HepG2 (cell line): ENCODE results near the gene ALK. TPM values are rescaled to one million over a fixed set of nuclear protein-coding genes. Genes with fewer than 3 reads are reported as not detected.

Experiments used
- ATAC-seq: fragments of 200-7000 bp; cut with Tn5 transposase; 3 replicates; pipeline ENCODE4 v1.9.1; 2020; ENCODE audit warnings: mild to moderate bottlenecking, moderate library complexity
- BruUV-seq: library from RNA; stranded (reverse); fragments of 400-500 nt; replicated peaks from 2 replicates; lab custom pipeline; 2021; lab: Mats Ljungman, UMichigan
- CTCF ChIA-PET: fragments of 300-600 bp; formaldehyde crosslinking; extraction: SDS; loops from one replicate; lab custom pipeline; 2021; ENCODE audit warnings: low total read pairs, inconsistent platforms, low intra/inter-chr PET ratio; lab: Yijun Ruan, JAX
- POLR2A ChIA-PET: fragments of 350-600 bp; sonication (Branson Sonifier 250); formaldehyde crosslinking; loops from one replicate; lab custom pipeline; 2020; ENCODE audit warnings: antibody characterized with exemption, inconsistent platforms; lab: Yijun Ruan, JAX
- DNase-seq: peaks from one replicate; pipeline ENCODE4 v3.0.0-alpha.2; 2015; ENCODE audit warnings: low spot score
- FAIRE-seq: peaks from 3 replicates; lab custom pipeline; 2011; peaks lifted over from hg19 to GRCh38; lab: Jason Lieb, UNC
- H2AFZ ChIP-seq: one replicate; pipeline ENCODE4 v1.6.1; 2011; ENCODE audit warnings: low read length, inconsistent platforms
- H3K27ac ChIP-seq: fragments of 300-600 bp; 3 replicates; pipeline ENCODE4 v1.8.0; 2011; ENCODE audit warnings: mixed run types, mild to moderate bottlenecking, mixed read lengths, low read length, inconsistent platforms; ENCODE audit not compliant: insufficient read depth; ENCODE audit errors: extremely low read length
- H3K27me3 ChIP-seq, 2 experiments: fragments of 200-600 bp in 1 of 2; 2 replicates in 1 of 2; 3 replicates in 1 of 2; pipeline versions ENCODE4 v1.6.0 to v1.8.0; 2011; ENCODE audit warnings: low read length in 2 of 2, mild to moderate bottlenecking in 2 of 2, moderate library complexity in 2 of 2, inconsistent platforms in 1 of 2; ENCODE audit not compliant: insufficient read depth in 2 of 2, control insufficient read depth in 1 of 2
- H3K36me3 ChIP-seq, 2 experiments: fragments of 200-600 bp in 1 of 2; replicated peaks in 1 of 2; 2 replicates in 1 of 2; 3 replicates in 1 of 2; pipeline versions ENCODE4 v1.5.1 to v1.8.0; 2011; ENCODE audit warnings: low read length in 2 of 2, inconsistent platforms in 1 of 2; ENCODE audit not compliant: insufficient read depth in 2 of 2, control insufficient read depth in 1 of 2
- H3K4me1 ChIP-seq: 2 replicates; pipeline ENCODE4 v1.5.1; 2012; ENCODE audit warnings: low read length, inconsistent platforms; ENCODE audit not compliant: insufficient read depth
- H3K4me2 ChIP-seq: 2 replicates; pipeline ENCODE4 v1.6.0; 2011; ENCODE audit warnings: low read depth, low read length, inconsistent platforms
- H3K4me3 ChIP-seq, 3 experiments: fragments of 200-600 bp in 1 of 3; sonication (generic), shearing (Covaris generic) in 1 of 3; replicated peaks in 1 of 3; 2 replicates each; pipeline ENCODE4 v1.5.1; 2011 to 2016; ENCODE audit warnings: low read length in 3 of 3, inconsistent platforms in 2 of 3, low read depth in 2 of 3, mild to moderate bottlenecking in 2 of 3, control low read depth in 1 of 3, mixed read lengths in 1 of 3; ENCODE audit not compliant: insufficient read depth in 1 of 3
- H3K79me2 ChIP-seq: one replicate; pipeline ENCODE4 v1.6.1; 2011; ENCODE audit warnings: low read length, inconsistent platforms; ENCODE audit not compliant: insufficient read depth
- H3K9ac ChIP-seq: 2 replicates; pipeline ENCODE4 v1.6.0; 2011; ENCODE audit warnings: mild to moderate bottlenecking, low read depth, low read length, inconsistent platforms; ENCODE audit not compliant: insufficient read depth
- H3K9me3 ChIP-seq: 2 replicates; pipeline ENCODE4 v1.5.1; 2012; ENCODE audit warnings: mild to moderate bottlenecking, low read length
- H4K20me1 ChIP-seq: 2 replicates; pipeline ENCODE4 v1.6.0; 2011; ENCODE audit warnings: inconsistent platforms, mild to moderate bottlenecking, low read length, moderate library complexity; ENCODE audit not compliant: insufficient read depth
- FOXK1 ChIP-seq: sonication (generic); formaldehyde crosslinking; IDR thresholded peaks from 2 replicates; pipeline ENCODE4 v1.4.0; 2020; ENCODE audit warnings: low read depth, missing genetic modification reagents, borderline replicate concordance
- HOXA3 ChIP-seq: sonication (generic); formaldehyde crosslinking; IDR thresholded peaks from 2 replicates; pipeline ENCODE4 v1.5.0; 2020; ENCODE audit warnings: missing genetic modification reagents
- MEIS1 ChIP-seq: sonication (generic); formaldehyde crosslinking; IDR thresholded peaks from 2 replicates; pipeline ENCODE4 v1.9.0; 2021; ENCODE audit warnings: mild to moderate bottlenecking, missing genetic modification reagents, moderate library complexity, borderline replicate concordance
- NFIB ChIP-seq: sonication (generic); formaldehyde crosslinking; IDR thresholded peaks from 2 replicates; pipeline ENCODE4 v1.9.0; 2021; ENCODE audit warnings: missing genetic modification reagents, mild to moderate bottlenecking, borderline replicate concordance
- NKX3-1 ChIP-seq: sonication (generic); formaldehyde crosslinking; IDR thresholded peaks from 2 replicates; pipeline ENCODE4 v1.5.0; 2020; ENCODE audit warnings: missing genetic modification reagents
- POLR2AphosphoS5 ChIP-seq: IDR thresholded peaks from 2 replicates; pipeline ENCODE4 v1.6.1; 2012; ENCODE audit warnings: low read depth, low read length
- REXO4 ChIP-seq: sonication (generic); formaldehyde crosslinking; IDR thresholded peaks from 2 replicates; pipeline ENCODE4 v1.8.0; 2022; ENCODE audit warnings: missing genetic modification reagents, mild to moderate bottlenecking, borderline replicate concordance
- RXRA ChIP-seq: sonication (generic); formaldehyde crosslinking; IDR thresholded peaks from 2 replicates; pipeline ENCODE4 v1.5.1; 2020; ENCODE audit warnings: missing genetic modification reagents
- SETDB1 ChIP-seq: sonication (generic); formaldehyde crosslinking; IDR thresholded peaks from 2 replicates; pipeline ENCODE4 v1.5.1; 2020; ENCODE audit warnings: missing genetic modification reagents, mild to moderate bottlenecking, borderline replicate concordance
- SOX6 ChIP-seq, 2 experiments: fragments of 450-650 bp in 1 of 2; sonication (generic) in 1 of 2; formaldehyde crosslinking in 1 of 2; IDR thresholded peaks; 2 replicates each; pipeline versions ENCODE4 v1.4.0 to v1.6.1; 2017 to 2020; ENCODE audit warnings: antibody characterized with exemption in 1 of 2, mild to moderate bottlenecking in 1 of 2, missing genetic modification reagents in 1 of 2
- ZFP82 ChIP-seq: sonication (generic); formaldehyde crosslinking; IDR thresholded peaks from 2 replicates; pipeline ENCODE4 v1.5.1; 2020; ENCODE audit warnings: mild to moderate bottlenecking, missing genetic modification reagents, borderline replicate concordance
- ZNF3 ChIP-seq: IDR thresholded peaks from 2 replicates; pipeline ENCODE4 v1.7.0; 2017; ENCODE audit warnings: inconsistent platforms
- ZNF556 ChIP-seq: sonication (generic); formaldehyde crosslinking; IDR thresholded peaks from 2 replicates; pipeline ENCODE4 v1.4.0; 2020; ENCODE audit warnings: mild to moderate bottlenecking, missing genetic modification reagents, borderline replicate concordance
- WGBS: methylation state at CpG from one replicate; pipeline ENCODE4 v1.1.6; 2017; ENCODE audit warnings: low lambda C conversion rate; 5-methylcytosine and 5-hydroxymethylcytosine counted together
- in situ Hi-C: cut with HindIII; loops from 2 replicates; pipeline ENCODE4 v1.10.0; 2017; ENCODE audit warnings: low pct_unique_long_range_greater_than_20kb; ENCODE audit not compliant: extremely low pct_ligation_motif_present
- intact Hi-C: fragments of 100-400 bp; cut with micrococcal nuclease; formaldehyde crosslinking; loops from one replicate; pipeline ENCODE4 v1.10.0; 2022; ENCODE audit not compliant: unreplicated experiment
- polyA plus RNA-seq, 8 experiments: library from polyadenylated mRNA; depleted of rRNA in 3 of 8; stranded (reverse) in 7 of 8; unstranded in 1 of 8; fragments of >200 nt; fragmentation: Illumina TruSeq in 4 of 8; extraction: Trizol in 4 of 8; gene quantifications; 2 replicates each; pipeline versions ENCODE4 v1.2.1 to v1.2.3, GENCODE V29; 2011 to 2016; ENCODE audit warnings: low read depth in 4 of 8, missing spikeins in 1 of 8, mixed read lengths in 1 of 8; ENCODE audit not compliant: insufficient read depth in 1 of 8
- total RNA-seq, 5 experiments: library from RNA; depleted of rRNA; stranded (reverse); fragments of >200 nt; fragmentation: Illumina TruSeq; extraction: Trizol; gene quantifications; 2 replicates each; pipeline ENCODE4 v1.2.3, GENCODE V29; 2016; ENCODE audit warnings: low read depth in 1 of 5
- TF ChIP-seq, protein P1 (sequence below): sonication (generic); formaldehyde crosslinking; IDR thresholded peaks from 2 replicates; pipeline ENCODE4 v1.5.0; 2020; ENCODE audit warnings: mild to moderate bottlenecking, missing genetic modification reagents
- TF ChIP-seq, protein P2 (sequence below): sonication (generic); formaldehyde crosslinking; IDR thresholded peaks from 2 replicates; pipeline ENCODE4 v1.4.0; 2020; ENCODE audit warnings: missing genetic modification reagents; ENCODE audit errors: not compliant biosample characterization
- TF ChIP-seq, protein P3 (sequence below): sonication (generic); formaldehyde crosslinking; IDR thresholded peaks from 2 replicates; pipeline ENCODE4 v1.9.0; 2022; ENCODE audit warnings: missing genetic modification reagents, mild to moderate bottlenecking, borderline replicate concordance
- TF ChIP-seq, protein P4 (sequence below): sonication (generic); formaldehyde crosslinking; conservative IDR thresholded peaks from 2 replicates; pipeline ENCODE4 v1.4.0; 2020; ENCODE audit warnings: missing genetic modification reagents

Gene ALK
- total and polyA plus RNA-seq, 2 of the 13 experiments (the other 11 are each of a cell fraction or from before 2014, with no cell fraction given): not detected

DNA sequence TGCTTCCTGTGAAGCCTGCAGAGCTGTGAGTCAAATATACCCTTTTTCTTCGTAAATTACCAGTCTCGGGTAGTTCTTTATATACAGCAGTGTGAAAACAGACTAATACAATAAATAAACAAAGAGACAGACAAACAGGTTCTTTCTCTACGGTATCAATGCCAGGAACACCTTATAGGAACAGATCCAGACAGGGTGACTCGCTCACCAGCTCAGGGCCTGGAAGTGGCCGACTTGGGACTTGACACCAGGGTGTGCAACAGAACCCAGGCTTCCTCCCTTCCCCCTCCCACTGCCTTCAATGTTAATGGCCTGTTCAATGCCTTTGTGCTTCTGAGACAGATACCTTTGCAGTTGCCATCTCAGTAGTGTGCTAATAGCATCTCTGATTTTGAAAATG lies 309.5 kb downstream of the ALK start:
- Histone ChIP-seq H3K27ac (no peak overlapping the region), H4K20me1 (no peaks in the 10 kb centered on the region), H3K27me3 (peaks cover 0 to 20% of the 10 kb centered on the region in 2 experiments; a peak in 2 of 5 replicates), H3K4me1 (no peaks in the 10 kb centered on the region), H3K4me3 (no peak overlapping the region), H3K9ac (no peak overlapping the region), H3K9me3 (no peaks in the 10 kb centered on the region), H2AFZ (no peak overlapping the region), H3K36me3 (no peaks in the 10 kb centered on the region), H3K4me2 (no peak overlapping the region), H3K79me2 (no peaks in the 10 kb centered on the region)
- ChIA-PET POLR2A (no interaction called here), CTCF (no interaction called here)
- ATAC-seq (no peak), FAIRE-seq (no peak), DNase-seq (no peak)
- intact Hi-C loops: no loop called here
- no peak for TF ChIP-seq FOXK1 (CRISPR knock-in tag)
- TF ChIP-seq NKX3-1: no peak
- no peak for TF ChIP-seq HOXA3 (CRISPR knock-in tag)
- TF ChIP-seq MEIS1 (CRISPR knock-in tag): no peak
- no peak for TF ChIP-seq ZNF3
- TF ChIP-seq, protein P1, sequence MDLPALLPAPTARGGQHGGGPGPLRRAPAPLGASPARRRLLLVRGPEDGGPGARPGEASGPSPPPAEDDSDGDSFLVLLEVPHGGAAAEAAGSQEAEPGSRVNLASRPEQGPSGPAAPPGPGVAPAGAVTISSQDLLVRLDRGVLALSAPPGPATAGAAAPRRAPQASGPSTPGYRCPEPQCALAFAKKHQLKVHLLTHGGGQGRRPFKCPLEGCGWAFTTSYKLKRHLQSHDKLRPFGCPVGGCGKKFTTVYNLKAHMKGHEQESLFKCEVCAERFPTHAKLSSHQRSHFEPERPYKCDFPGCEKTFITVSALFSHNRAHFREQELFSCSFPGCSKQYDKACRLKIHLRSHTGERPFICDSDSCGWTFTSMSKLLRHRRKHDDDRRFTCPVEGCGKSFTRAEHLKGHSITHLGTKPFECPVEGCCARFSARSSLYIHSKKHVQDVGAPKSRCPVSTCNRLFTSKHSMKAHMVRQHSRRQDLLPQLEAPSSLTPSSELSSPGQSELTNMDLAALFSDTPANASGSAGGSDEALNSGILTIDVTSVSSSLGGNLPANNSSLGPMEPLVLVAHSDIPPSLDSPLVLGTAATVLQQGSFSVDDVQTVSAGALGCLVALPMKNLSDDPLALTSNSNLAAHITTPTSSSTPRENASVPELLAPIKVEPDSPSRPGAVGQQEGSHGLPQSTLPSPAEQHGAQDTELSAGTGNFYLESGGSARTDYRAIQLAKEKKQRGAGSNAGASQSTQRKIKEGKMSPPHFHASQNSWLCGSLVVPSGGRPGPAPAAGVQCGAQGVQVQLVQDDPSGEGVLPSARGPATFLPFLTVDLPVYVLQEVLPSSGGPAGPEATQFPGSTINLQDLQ (CRISPR knock-in tag): no peak
- TF ChIP-seq SOX6 (IDR thresholded peaks at IDR 0.05): no peak
- TF ChIP-seq SOX6 (CRISPR knock-in tag; IDR thresholded peaks at IDR 0.05): no peak
- TF ChIP-seq, protein P2, sequence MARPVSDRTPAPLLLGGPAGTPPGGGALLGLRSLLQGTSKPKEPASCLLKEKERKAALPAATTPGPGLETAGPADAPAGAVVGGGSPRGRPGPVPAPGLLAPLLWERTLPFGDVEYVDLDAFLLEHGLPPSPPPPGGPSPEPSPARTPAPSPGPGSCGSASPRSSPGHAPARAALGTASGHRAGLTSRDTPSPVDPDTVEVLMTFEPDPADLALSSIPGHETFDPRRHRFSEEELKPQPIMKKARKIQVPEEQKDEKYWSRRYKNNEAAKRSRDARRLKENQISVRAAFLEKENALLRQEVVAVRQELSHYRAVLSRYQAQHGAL: no peak
- TF ChIP-seq, protein P3, sequence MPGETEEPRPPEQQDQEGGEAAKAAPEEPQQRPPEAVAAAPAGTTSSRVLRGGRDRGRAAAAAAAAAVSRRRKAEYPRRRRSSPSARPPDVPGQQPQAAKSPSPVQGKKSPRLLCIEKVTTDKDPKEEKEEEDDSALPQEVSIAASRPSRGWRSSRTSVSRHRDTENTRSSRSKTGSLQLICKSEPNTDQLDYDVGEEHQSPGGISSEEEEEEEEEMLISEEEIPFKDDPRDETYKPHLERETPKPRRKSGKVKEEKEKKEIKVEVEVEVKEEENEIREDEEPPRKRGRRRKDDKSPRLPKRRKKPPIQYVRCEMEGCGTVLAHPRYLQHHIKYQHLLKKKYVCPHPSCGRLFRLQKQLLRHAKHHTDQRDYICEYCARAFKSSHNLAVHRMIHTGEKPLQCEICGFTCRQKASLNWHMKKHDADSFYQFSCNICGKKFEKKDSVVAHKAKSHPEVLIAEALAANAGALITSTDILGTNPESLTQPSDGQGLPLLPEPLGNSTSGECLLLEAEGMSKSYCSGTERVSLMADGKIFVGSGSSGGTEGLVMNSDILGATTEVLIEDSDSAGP (CRISPR knock-in tag): no peak
- no peak for TF ChIP-seq REXO4 (CRISPR knock-in tag)
- no peak for TF ChIP-seq ZFP82
- TF ChIP-seq SETDB1 (CRISPR knock-in tag): no peak
- TF ChIP-seq, protein P4, sequence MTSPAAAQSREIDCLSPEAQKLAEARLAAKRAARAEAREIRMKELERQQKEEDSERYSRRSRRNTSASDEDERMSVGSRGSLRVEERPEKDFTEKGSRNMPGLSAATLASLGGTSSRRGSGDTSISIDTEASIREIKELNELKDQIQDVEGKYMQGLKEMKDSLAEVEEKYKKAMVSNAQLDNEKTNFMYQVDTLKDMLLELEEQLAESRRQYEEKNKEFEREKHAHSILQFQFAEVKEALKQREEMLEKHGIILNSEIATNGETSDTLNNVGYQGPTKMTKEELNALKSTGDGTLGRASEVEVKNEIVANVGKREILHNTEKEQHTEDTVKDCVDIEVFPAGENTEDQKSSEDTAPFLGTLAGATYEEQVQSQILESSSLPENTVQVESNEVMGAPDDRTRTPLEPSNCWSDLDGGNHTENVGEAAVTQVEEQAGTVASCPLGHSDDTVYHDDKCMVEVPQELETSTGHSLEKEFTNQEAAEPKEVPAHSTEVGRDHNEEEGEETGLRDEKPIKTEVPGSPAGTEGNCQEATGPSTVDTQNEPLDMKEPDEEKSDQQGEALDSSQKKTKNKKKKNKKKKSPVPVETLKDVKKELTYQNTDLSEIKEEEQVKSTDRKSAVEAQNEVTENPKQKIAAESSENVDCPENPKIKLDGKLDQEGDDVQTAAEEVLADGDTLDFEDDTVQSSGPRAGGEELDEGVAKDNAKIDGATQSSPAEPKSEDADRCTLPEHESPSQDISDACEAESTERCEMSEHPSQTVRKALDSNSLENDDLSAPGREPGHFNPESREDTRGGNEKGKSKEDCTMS (CRISPR knock-in tag): no peak
- no peak for TF ChIP-seq RXRA
- no peak for TF ChIP-seq POLR2AphosphoS5
- TF ChIP-seq ZNF556 (CRISPR knock-in tag): no peak
- no peak for TF ChIP-seq NFIB (CRISPR knock-in tag)
- in situ Hi-C loops: no loop called here
- WGBS: 1% methylated on average over 5 of the region's 5 CpGs
- BruUV-seq: no TSS peak
